GM23338 (cell line): Measurements from ENCODE around the gene TESK2. TPM values are rescaled to one million over a fixed set of nuclear protein-coding genes. Genes with fewer than 3 reads are reported as not detected.

ENCODE experiments used
- ATAC-seq: fragments of 200-7000 bp; cut with Tn5 transposase; 3 replicates; pipeline ENCODE4 v1.9.1; 2020
- DNase-seq: peaks from one replicate; pipeline ENCODE4 v3.0.0-alpha.2; 2015; ENCODE audit warnings: low spot score
- H2AFZ ChIP-seq: fragments of 200-600 bp; sonication (generic); 2 replicates; pipeline ENCODE4 v1.8.0; 2016; ENCODE audit warnings: antibody characterized with exemption, mild to moderate bottlenecking, moderate library complexity
- H3F3A ChIP-seq: fragments of 200-600 bp; sonication (generic); replicated peaks from 2 replicates; pipeline ENCODE4 v1.8.0; 2017; ENCODE audit warnings: antibody characterized with exemption, mixed run types, low read depth
- H3K27ac ChIP-seq: fragments of 200-600 bp; sonication (generic); 2 replicates; pipeline ENCODE4 v1.6.1; 2016; ENCODE audit warnings: low read depth
- H3K27me3 ChIP-seq: fragments of 200-600 bp; sonication (generic); 2 replicates; pipeline ENCODE4 v1.8.0; 2016; ENCODE audit warnings: mild to moderate bottlenecking, mixed run types, moderate library complexity; ENCODE audit not compliant: insufficient read depth
- H3K36me3 ChIP-seq: fragments of 200-600 bp; sonication (generic); 2 replicates; pipeline ENCODE4 v1.8.0; 2016; ENCODE audit warnings: mild to moderate bottlenecking; ENCODE audit not compliant: insufficient read depth
- H3K4me1 ChIP-seq: fragments of 200-600 bp; sonication (generic); 2 replicates; pipeline ENCODE4 v1.8.0; 2016; ENCODE audit warnings: mild to moderate bottlenecking, moderate library complexity; ENCODE audit not compliant: insufficient read depth
- H3K4me2 ChIP-seq: fragments of 200-600 bp; sonication (generic); 2 replicates; pipeline ENCODE4 v1.7.1; 2017; ENCODE audit warnings: mixed run types
- H3K4me3 ChIP-seq: fragments of 200-600 bp; sonication (generic); 2 replicates; pipeline ENCODE4 v1.6.1; 2016; ENCODE audit warnings: mixed run types
- H3K79me2 ChIP-seq: fragments of 200-600 bp; sonication (generic); replicated peaks from 2 replicates; pipeline ENCODE4 v1.8.0; 2017; ENCODE audit warnings: mild to moderate bottlenecking; ENCODE audit not compliant: insufficient read depth
- H3K9me2 ChIP-seq: fragments of 200-600 bp; sonication (generic); 2 replicates; pipeline ENCODE4 v1.8.0; 2017; ENCODE audit not compliant: insufficient read depth
- H4K20me1 ChIP-seq: fragments of 200-600 bp; sonication (generic); replicated peaks from 2 replicates; pipeline ENCODE4 v1.8.0; 2017; ENCODE audit warnings: mild to moderate bottlenecking; ENCODE audit not compliant: insufficient read depth
- H3K27ac Mint-ChIP-seq: 2 replicates; pipeline ENCODE4 v1.8.0; 2020; ENCODE audit warnings: inconsistent platforms, mild to moderate bottlenecking, moderate library complexity, mixed read lengths
- H3K27me3 Mint-ChIP-seq: 3 replicates; pipeline ENCODE4 v1.8.0; 2022; ENCODE audit warnings: low read depth, mild to moderate bottlenecking, moderate library complexity, mixed read lengths, inconsistent platforms; ENCODE audit not compliant: insufficient read depth, poor library complexity
- H3K36me3 Mint-ChIP-seq: 3 replicates; pipeline ENCODE4 v1.8.0; 2021; ENCODE audit warnings: low read depth, mild to moderate bottlenecking, inconsistent platforms, moderate library complexity, mixed read lengths
- H3K4me1 Mint-ChIP-seq: 3 replicates; pipeline ENCODE4 v1.8.0; 2020; ENCODE audit warnings: mild to moderate bottlenecking, inconsistent platforms, mixed read lengths
- H3K4me3 Mint-ChIP-seq: 3 replicates; pipeline ENCODE4 v1.8.0; 2021; ENCODE audit warnings: moderate library complexity, mild to moderate bottlenecking, inconsistent platforms, mixed read lengths
- H3K9me3 Mint-ChIP-seq: 3 replicates; pipeline ENCODE4 v1.8.0; 2020; ENCODE audit warnings: moderate library complexity, mild to moderate bottlenecking, inconsistent platforms, mixed read lengths
- CREB1 ChIP-seq: fragments of 250-450 bp; sonication (Bioruptor Pico); IDR thresholded peaks from 2 replicates; pipeline ENCODE4 v1.5.0; 2020; ENCODE audit warnings: low read depth, mild to moderate bottlenecking, moderate library complexity
- CTCF ChIP-seq, 2 experiments: fragments of 200-600 bp in 1 of 2; sonication (generic) in 1 of 2; conservative IDR thresholded peaks; 2 replicates each; pipeline versions ENCODE4 v1.5.1 to v1.6.1; 2016 to 2017; ENCODE audit warnings: antibody characterized with exemption in 2 of 2, low read depth in 2 of 2, mild to moderate bottlenecking in 2 of 2, moderate library complexity in 1 of 2
- ETS1 ChIP-seq: IDR thresholded peaks from 2 replicates; pipeline ENCODE4 v1.6.1; 2016; ENCODE audit warnings: antibody characterized with exemption
- EZH2 ChIP-seq: fragments of 200-600 bp; sonication (generic); IDR thresholded peaks from one replicate; pipeline ENCODE4 v1.8.0; 2017; ENCODE audit warnings: antibody characterized with exemption, mild to moderate bottlenecking, low read depth; ENCODE audit not compliant: unreplicated experiment
- EZH2phosphoT487 ChIP-seq: fragments of 200-600 bp; sonication (generic); IDR thresholded peaks from one replicate; pipeline ENCODE4 v1.8.1; 2018; ENCODE audit warnings: antibody characterized with exemption; ENCODE audit not compliant: unreplicated experiment
- JUNB ChIP-seq: IDR thresholded peaks from one replicate; pipeline ENCODE4 v1.6.1; 2016; ENCODE audit warnings: antibody characterized with exemption; ENCODE audit not compliant: unreplicated experiment
- NANOG ChIP-seq: IDR thresholded peaks from 2 replicates; pipeline ENCODE4 v1.6.1; 2016; ENCODE audit warnings: antibody characterized with exemption, borderline replicate concordance
- POLR2AphosphoS5 ChIP-seq: IDR thresholded peaks from 2 replicates; pipeline ENCODE4 v1.6.1; 2016; ENCODE audit warnings: antibody characterized with exemption, low read depth
- REST ChIP-seq: IDR thresholded peaks from one replicate; pipeline ENCODE4 v1.6.1; 2018; ENCODE audit warnings: antibody characterized with exemption; ENCODE audit not compliant: unreplicated experiment
- STAT1 ChIP-seq: IDR thresholded peaks from one replicate; pipeline ENCODE4 v1.6.1; 2016; ENCODE audit warnings: antibody characterized with exemption; ENCODE audit not compliant: unreplicated experiment
- ZNF114 ChIP-seq: fragments of 250-450 bp; sonication (Bioruptor Pico); IDR thresholded peaks from 2 replicates; pipeline ENCODE4 v1.5.0; 2020; ENCODE audit warnings: mild to moderate bottlenecking, moderate library complexity
- ZNF331 ChIP-seq: fragments of 250-450 bp; sonication (Bioruptor Pico); IDR thresholded peaks from 2 replicates; pipeline ENCODE4 v1.5.0; 2020; ENCODE audit warnings: low read depth, mild to moderate bottlenecking, moderate library complexity
- ZNF462 ChIP-seq: fragments of 250-450 bp; sonication (Bioruptor Pico); IDR thresholded peaks from 2 replicates; pipeline ENCODE4 v1.5.0; 2020; ENCODE audit warnings: mild to moderate bottlenecking, moderate library complexity
- polyA plus RNA-seq: library from polyadenylated mRNA; unstranded; fragments of >200 nt; fragmentation: Nextera tagmentation; extraction: Ambion mirVana; gene quantifications from 2 replicates; pipeline ENCODE4 v1.2.1, GENCODE V29; 2016
- total RNA-seq: library from RNA; depleted of rRNA; stranded (reverse); fragments of >200 nt; shearing (Covaris generic); gene quantifications from 2 replicates; pipeline ENCODE4 v1.2.3, GENCODE V29; 2014

Gene TESK2
- total and polyA plus RNA-seq, 2 experiments from 2014 or later = 5.2 to 14.0 TPM

- Histone ChIP-seq H2AFZ (no peak overlapping the region), H3K4me1 (no peaks in the 10 kb centered on the region), H3K4me2 (no peak overlapping the region), H3K27me3 (no peaks in the 10 kb centered on the region), H3K4me3 (no peak overlapping the region), H4K20me1 (no peaks in the 10 kb centered on the region; the same call in none of the 2 replicates), H3K79me2 (no peaks in the 10 kb centered on the region), H3F3A (no peaks in the 10 kb centered on the region), H3K27ac (no peak overlapping the region), H3K9me2 (no peaks in the 10 kb centered on the region), H3K36me3 (peaks cover 3% of the 10 kb centered on the region; the same call in 1 of the 2 replicates)
- peaks cover 2% of the 10 kb centered on the region for H3K27me3 Mint-ChIP-seq
- DNase-seq (no peak), ATAC-seq (no peak; the same call in 2 of the 3 replicates)
- peaks cover 19% of the 10 kb centered on the region for H3K36me3 Mint-ChIP-seq
- no peak overlapping the region for H3K4me3 Mint-ChIP-seq
- H3K4me1 Mint-ChIP-seq = no peaks in the 10 kb centered on the region
- no peaks in the 10 kb centered on the region for H3K9me3 Mint-ChIP-seq
- TF ChIP-seq CREB1 = no peak
- no peak for TF ChIP-seq STAT1
- no peak for TF ChIP-seq JUNB
- TF ChIP-seq ZNF114 (CRISPR knock-in tag) = no peak
- no peak for TF ChIP-seq EZH2phosphoT487
- TF ChIP-seq POLR2AphosphoS5 = no peak
- TF ChIP-seq ZNF331 = no peak
- no peak for TF ChIP-seq ZNF462 (CRISPR knock-in tag)
- TF ChIP-seq NANOG = no peak
- TF ChIP-seq EZH2 = no peak
- no peak for TF ChIP-seq REST
- TF ChIP-seq ETS1 = no peak
- no peak for TF ChIP-seq CTCF (conservative IDR thresholded peaks at IDR 0.05; ENCODE audit: low read depth in 2 of 2)
- no peak overlapping the region; the same call in 1 of the 2 replicates for H3K27ac Mint-ChIP-seq
Measured at GRCh38 chr1:45348966-45349677, 141.8 kb downstream of the TESK2 start.
